GM21737 (cell line): ENCODE results near the gene STAC.

Experiments used
- ATAC-seq: cut with Tn5 transposase; IDR thresholded peaks from one replicate; pipeline ENCODE4 v1.9.1; 2021; ENCODE audit warnings: mild to moderate bottlenecking, moderate library complexity; ENCODE audit not compliant: unreplicated experiment

The STAC gene

DNA sequence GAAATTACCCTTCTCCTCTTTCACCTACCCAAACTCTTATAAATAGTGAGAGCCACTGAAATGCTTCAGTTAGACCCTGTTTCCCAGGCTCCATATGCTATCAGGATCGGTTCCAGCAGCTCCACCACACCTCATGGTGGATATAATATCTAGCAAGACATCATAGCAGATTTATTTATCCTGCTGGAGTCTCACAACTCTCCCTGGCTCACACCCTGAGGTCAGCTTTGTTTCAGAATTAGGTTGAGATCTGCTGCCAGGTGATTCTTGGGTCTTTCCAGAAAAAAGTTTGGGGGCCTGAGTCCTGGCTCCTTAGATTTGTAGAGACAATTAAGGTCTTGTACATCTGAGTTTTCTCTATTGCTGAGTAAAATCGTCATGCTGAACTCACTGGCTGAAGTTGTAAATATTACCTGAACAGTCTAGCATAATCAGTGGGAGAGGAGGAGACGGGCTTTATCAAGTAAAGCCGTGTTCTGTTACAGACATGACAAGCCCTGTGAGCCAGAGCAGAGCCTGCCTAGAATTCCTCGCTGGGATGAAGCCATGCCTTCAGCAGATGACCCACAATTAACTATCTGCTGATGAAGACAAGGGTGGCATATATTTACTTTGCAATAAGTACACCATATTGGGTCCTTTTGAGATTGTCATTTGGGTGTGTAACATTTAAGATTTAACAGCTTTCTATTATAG, 131.6 kb downstream of the STAC start:
- ATAC-seq, result no peak

DNA sequence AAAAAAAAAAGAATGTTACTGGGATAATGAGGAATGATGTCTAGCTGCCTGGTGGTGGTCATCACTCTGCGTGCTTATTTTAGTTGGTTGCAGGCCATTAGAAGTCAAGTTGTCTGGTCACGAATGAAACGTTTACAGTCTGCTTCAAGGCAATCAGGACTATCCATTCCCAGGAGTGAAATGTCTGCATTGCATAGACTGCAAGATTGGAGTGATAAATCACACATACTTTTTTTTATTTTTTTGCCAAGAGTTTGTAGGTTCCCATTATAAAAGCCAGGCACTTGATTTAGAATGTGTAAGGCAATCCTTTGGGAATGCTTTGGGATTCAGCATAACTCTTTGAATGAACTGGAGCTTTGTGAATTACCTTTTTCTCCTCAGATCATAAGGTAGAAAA, 132.3 kb downstream of the STAC start:
- ATAC-seq, result no peak

DNA sequence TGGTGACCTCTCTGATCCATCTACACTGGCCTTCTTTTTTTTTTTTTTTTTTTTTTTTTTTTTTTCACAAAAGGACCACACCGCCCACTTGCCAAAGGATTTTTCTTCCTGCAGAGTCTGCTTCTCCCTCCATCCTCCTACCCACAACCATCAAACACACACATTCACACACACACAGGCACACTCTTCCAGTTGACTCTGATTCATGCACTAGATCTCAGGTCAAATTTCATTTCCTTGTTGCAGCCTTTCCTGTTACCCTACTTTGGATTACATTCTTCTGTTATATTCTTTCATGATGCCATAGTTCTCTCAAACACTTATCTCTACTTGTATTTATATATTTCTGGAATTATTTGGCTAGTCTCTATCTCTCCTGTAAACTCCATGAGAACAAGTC, 133.9 kb downstream of the STAC start:
- no peak for ATAC-seq

DNA sequence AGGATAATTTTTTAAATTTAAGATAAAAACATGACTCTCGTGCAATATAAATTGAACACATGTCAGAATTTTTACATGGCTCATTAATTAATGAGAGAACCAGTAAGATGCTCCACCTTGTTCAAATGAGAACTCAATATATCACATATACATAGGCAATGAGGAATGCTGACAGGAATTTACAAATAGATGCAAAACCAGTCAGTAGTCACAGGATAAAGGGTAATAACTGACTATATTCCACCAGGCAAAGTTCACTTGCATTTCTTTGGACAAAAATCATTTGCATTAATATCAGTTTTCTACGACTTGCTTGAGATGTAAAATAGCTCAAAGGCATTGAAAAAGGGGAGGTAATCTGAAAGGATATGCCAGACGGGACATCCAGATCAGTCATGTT, 139.4 kb downstream of the STAC start:
- no peak for ATAC-seq

DNA sequence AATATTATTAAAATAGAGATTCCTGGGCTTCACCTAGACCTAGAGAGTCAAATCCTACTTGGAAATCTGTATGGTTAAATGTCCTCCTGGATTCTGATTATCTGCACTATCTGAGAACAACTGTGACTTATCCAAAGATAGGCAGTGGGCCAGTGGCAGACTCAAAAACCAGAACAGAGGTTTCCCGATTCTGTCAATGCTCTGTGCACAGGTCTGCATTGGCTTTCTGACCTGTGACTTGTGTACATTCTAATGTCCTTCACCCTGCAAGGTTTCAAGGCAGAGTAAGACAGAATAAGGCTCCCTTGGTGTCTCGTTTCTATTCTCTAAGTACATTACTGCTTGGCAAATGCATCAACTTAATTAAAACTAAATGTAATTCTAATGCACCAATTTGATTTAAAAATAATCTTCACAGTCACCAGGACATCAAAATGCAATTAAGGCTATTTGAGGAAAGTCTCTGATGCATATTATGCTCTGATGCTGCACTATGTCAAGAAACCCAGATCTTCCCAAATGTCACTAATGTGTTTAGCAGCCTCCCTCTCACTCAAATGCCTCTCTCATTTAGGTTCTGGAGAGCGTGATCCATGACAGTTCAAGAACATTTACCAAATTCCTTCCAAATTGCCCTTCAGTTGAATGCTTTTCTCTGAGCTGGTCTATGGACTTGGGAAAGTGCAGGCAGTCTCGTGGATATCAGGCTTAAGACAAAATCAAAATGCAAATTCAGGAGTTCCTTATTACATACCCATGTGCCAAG, 140.1 kb downstream of the STAC start:
- no peak for ATAC-seq

DNA sequence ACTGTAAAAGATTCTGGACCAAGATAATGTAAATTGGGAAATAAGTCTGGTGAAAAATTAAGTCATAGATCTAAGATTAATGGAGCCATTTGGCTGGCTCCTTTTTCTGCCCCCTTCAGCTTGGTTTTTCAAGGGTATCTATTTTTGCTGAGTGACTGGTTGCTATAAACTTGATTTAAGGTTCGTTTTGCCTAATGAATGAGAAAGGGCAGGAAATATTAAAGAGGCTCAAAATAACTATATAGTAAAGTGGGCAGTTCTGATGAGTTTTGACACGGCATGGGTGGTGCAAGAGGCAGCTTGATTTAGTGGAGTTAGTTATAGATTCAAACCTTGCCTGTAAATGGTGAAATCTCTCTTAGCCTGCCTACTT, 140.7 kb downstream of the STAC start:
- ATAC-seq, result no peak

DNA sequence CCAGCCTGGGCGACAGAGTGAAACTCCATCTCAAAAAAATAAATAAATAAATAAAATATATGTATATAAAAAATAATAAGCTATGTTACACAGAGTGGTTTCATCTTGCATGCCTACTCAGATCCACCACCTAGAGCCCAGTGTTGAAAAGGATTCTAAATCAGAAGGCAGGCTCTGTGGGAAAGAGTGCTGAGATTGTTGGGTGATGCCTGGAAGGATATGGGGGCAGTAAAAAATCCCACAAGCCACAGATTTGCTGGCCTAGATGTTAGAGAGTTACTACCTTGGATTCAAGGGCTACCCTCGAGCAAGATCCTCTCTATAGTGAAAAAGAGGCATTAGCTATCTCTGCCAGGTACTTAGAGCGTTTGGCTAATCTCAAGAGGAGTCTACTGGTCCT, 144.3 kb downstream of the STAC start:
- no peak for ATAC-seq

DNA sequence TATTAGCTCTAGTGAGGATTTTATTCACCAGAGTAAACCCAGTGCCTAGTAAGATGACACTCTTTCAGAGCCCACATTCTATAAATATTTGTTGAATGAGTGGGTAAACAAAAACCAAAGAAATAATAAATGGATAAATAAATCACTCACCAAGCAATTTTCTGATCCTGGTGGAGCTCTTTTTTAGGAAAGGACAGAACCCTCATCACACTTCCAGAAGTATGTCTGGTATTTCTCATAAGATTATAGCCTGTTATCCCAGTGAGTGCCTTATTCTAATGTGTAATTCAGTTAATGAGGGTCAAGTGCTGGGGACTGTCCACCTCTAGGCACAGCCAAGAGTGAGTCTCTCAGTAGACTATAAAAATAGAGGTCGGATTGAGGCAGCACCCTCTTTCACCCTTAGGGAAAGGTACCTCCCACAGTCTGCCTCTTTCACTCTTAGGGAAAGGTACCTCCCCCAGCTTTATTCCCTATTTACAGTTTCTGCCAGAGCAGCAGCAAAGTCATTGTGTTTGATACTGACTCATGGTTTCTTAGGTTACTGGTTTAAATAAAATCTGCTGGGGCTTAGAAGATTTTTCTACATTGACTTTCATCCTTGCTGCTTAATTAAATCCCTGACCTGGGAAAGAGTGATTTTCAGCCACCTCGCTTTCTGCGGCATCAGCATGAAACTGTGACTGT, 145.0 kb downstream of the STAC start:
- ATAC-seq, result no peak

DNA sequence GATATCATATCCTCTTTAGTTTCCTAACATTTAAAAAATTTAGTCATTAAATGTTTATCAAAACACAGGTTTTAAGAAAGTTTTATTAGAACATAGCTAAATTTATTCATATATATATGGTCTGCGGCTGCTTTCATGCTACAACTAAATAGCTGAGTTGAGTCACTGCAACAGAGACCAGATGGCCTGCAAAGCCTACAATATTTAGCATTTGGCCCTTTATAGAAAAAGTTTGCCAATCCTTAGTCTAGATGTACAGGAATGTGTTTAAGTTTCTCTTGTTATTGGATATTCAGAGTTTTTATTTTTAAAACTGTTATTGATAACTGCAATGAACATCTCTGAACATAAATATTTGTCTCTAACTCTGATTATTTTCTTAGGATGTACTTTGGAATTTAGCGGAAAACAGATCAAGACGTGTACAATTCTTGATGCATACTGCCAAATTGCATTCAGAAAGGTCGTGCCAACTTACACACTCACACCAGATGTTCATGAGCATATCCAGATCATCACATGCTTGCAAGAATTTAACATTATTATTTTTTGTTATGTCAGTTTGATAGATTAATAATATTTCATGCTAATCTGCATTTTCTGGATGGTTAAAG, 157.9 kb downstream of the STAC start:
- no peak for ATAC-seq

DNA sequence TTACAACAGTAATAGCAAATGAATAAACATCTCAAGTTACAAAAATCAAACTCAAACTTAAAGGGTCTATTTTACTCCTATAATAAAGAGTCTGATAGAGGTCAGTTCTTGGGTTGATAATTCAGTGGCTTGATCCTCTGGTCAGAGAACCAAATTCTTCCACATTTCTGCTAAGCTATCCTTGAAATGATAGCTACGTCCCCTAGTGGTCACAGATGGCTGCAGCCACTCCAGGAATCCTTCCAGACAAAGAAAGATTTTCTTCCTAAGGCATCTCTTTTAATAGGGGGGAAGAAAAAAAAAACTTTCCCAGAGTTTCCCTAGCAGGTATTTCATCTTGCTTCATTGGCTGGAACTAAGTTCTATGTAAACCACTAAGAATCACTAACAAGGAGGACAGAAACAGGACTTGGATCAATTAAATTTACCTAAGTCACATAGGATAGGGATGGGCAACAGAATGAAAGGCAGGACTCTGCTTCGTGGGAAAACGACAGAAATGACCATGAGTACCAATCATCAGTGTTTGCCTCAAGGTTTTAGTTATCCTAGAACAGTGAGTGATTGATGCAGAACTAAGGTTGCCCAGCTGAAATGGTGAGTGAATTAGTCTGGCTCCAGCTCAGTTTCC, 160.7 kb downstream of the STAC start:
- ATAC-seq, result no peak

DNA sequence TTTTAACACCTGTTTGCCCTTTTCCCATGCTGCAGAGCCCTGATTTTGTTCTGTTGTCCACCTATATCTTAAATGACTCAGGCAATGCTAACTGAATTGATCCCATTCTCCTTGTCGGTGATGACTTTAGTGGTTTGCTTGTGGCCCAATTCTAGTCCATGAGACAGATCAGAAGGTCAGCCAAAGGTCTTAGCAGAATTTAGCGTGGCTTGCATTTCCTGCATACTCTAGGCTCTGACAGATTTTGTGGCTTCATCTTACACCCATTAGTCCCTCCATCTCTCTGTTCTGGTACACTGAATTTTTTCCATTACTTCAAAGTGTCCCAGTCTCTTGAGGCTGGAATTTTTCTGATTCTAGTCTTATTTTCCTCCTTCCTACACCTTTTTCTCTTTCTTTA, 161.9 kb downstream of the STAC start:
- no peak for ATAC-seq

DNA sequence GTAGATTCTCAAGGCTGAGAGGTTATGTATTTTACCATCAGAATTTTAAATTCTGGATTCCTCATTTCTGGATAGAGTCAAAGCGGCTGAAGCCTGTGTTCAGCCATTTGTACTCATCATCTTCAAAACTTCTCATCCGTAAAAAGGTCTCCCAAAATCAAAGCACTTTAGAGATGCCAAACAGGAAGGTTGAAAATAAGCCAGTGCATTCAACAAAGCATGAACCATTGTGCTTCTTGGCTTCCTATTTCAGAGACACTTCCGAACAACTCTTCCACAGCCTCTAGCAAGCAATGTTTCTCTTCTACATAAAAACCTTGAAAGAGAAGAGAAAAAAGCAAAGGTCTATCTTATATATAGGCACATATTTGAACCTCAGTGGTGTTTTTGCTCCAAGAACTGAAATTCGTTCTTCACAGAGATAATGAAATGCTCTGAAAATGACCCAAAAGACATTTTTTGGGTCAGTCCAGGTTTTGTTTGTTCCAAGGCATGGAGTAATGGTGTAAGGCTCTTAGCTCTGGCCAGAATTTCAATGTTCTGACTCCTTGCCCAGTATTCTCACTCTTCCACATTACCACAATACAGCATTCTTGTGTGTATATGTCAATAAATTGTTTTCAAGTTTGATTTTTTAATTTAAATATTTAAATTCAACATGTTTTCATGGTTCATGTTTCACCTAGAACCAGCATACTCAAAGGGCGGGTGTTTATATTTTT, 163.1 kb downstream of the STAC start:
- no peak for ATAC-seq

DNA sequence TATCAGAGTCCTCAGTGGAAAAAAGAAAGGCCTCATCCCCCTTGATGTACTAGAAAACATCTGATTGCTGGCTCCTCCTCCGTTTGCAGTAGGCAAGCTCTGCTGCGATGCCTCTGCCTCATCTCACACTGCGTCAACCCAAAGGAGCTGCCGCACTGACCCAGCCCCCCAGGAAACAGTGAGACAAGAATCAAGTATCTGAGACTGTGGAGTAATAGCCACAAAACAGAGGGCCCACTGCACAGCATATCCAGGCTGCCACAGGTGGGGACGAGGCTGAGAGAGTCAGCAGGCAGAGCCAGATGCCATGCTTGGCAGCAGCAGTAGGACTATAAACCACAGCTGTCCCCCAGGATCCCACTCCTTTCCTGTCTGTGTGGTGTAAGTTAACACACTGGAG, 165.9 kb downstream of the STAC start:
- no peak for ATAC-seq

DNA sequence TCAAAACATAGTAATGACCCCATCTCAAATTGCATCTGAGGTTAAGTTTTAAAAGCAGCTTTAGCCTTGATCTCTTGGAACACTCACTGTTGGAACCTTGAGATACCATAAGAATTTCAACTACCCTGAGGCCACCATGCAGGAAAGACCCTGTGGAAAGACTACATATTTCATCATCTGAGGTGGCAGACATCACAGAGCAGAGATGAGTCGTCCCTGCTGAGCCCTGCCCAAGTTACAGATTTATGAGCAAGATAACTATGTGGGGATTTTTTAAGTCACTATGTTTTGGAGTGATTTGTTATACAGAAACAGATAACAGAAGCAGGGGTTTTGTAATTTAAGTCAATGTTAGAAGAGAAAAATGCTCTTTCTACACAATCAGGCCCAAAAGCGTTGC, 168.4 kb downstream of the STAC start:
- ATAC-seq, result no peak

DNA sequence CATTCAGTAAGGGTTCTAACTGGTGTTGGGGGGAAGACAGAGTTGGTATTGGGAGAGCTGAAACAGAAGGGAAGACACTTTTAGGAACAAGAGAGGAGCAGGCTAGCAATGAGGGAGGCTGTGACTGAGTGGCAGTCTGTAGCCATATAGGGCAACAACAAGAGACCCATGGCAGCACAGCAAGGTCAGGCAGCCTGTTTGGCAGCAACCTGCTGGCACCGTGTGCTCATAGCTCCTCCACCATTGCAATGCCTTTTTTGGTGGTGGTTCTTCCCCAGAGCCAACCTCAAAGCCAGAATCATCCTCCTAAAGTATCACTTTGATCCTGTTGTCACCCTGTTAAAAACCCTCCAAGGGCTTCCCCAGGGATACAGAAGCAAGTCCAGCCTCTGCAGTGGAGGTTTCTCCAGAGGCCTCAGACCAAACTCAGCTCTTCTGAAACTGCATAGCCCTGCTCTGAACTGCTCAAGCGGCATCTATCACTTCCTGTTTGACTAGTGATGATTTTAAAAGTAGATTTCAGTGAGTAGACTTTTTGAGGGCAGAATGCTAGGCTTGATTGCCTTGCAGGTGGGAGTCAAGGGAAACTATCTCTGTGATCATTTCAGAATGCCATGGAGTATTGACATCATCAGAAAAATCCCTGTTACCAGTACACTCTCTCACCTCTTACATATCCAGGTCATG, 176.9 kb downstream of the STAC start:
- no peak for ATAC-seq

DNA sequence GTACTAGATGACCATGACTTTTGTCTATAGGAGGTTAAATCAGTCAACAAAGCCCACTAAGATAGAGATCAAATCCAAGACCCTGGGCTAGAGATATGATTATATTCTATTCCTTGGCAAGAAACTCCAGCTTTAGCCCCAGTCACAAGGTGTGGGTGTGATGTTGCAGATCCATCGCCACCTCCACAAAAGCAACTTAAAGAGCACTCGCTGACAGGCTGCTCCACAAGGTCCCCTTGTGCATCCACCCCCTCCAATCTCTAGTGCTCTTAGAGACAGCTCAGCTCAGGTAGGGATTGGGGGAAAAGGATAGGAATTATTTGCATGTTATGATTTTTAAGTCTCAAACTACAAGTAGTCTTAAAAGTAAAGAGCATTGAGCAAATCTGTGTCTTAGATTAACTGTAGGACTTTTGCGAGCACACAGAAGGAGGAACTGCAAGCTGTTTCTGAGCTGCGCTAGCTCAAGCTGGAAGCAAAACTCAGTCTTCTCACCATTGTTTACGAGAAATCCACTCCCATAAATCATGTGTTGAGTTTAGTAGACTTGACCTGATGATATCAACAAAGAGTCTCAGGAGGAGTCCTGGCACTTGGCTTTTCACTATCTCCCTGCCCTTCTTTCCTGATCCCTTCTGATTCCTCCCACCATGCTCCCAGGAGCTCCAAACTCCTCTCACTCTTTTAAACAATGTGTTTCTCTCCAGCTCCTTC, 177.6 kb downstream of the STAC start:
- no peak for ATAC-seq

DNA sequence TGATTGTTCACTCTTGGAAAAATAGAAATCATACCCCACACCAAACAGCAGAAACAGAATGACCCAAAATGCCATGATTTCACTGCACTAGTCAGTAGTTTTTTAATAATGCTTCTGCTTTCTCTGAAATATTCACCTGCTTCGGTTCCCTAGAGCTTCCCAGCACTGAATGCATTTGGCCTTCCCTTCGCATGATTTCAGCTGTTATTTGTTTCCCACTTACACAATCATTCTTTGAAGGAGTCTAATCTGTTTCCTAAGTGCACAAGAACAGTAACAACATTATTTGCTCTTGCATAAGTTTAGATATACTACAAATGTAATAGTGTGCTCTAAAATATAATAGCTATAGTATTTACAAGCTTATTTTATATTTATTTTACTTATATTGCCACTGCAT, 178.7 kb downstream of the STAC start:
- ATAC-seq, result no peak

DNA sequence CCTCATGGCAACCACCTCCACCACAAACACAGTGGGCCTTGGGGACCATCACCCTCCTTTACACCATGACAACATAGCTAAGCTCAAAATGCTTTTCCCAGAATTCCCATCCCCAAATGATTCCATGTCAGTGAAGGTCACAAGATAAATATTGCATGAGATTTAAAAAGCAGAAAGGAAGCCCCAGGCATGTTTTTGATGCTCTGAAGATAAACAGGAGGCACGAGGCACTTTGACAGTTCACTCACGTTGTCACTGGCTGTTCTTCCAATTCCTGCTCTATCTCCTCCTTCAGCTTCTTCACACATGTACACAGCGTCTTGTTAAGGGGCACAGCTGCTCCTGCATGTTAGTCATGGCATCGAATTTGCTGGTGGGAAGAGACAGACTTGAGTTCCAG, 180.4 kb downstream of the STAC start:
- ATAC-seq, result no peak

DNA sequence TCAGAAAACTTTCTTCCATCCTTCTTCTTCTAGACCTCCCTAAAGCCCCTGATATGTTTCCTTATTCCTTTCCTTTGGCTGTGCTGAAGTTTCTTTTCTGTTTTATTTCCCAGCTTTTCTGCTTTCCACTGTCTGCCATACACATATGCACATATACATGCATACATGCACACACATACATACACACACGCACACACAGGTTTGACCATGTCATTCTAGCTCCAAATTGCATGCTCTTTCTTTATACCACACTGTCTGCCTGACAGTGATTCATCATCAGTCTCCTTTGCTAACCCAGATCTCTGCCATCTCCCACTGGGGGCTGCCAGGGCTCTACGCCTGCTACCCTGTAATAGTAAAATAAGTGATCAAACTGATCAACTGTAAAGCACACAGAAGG, 181.3 kb downstream of the STAC start:
- ATAC-seq, result no peak
